ENCODE results near the gene PEMT.

DNA sequence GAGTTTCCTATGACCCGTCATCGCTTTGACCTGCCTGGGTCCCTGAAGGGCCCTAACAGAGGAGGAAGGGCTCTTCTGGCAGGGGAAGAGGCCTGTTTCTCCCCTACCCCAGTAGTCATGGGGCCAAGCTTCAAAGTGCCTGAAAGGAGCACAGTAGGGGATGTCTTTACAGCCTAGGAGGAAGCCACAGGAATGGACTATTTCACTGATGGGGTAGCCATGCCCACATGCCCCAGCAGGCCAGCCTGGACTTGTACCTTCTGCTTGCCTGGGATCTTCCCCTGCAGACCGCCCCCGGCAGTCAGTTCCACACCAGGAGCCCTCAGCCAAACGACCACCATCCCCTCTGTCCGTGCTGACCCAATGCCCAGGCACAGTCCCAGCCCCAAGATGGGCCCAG is 41.8 kb upstream of the PEMT start:
- TF ChIP-seq, protein P1, sequence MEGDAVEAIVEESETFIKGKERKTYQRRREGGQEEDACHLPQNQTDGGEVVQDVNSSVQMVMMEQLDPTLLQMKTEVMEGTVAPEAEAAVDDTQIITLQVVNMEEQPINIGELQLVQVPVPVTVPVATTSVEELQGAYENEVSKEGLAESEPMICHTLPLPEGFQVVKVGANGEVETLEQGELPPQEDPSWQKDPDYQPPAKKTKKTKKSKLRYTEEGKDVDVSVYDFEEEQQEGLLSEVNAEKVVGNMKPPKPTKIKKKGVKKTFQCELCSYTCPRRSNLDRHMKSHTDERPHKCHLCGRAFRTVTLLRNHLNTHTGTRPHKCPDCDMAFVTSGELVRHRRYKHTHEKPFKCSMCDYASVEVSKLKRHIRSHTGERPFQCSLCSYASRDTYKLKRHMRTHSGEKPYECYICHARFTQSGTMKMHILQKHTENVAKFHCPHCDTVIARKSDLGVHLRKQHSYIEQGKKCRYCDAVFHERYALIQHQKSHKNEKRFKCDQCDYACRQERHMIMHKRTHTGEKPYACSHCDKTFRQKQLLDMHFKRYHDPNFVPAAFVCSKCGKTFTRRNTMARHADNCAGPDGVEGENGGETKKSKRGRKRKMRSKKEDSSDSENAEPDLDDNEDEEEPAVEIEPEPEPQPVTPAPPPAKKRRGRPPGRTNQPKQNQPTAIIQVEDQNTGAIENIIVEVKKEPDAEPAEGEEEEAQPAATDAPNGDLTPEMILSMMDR (IDR thresholded peaks at IDR 0.05 in 2 of 3, conservative IDR thresholded peaks at IDR 0.05 in 1 of 3; ENCODE audit: insufficient read depth in 2 of 3, low read depth in 1 of 3, low read length in 3 of 3) = no peak
- TF ChIP-seq FOXM1 (IDR thresholded peaks at IDR 0.05; ENCODE audit: low read depth) (no peak), FOXM1 (CRISPR knock-in tag; IDR thresholded peaks at IDR 0.05; ENCODE audit: low read depth) (no peak), SPI1 (IDR thresholded peaks at IDR 0.05; ENCODE audit: borderline replicate concordance, low read depth, low read length) (no peak), STAT6 (CRISPR knock-in tag; IDR thresholded peaks at IDR 0.05) (no peak), MLX (CRISPR knock-in tag; conservative IDR thresholded peaks at IDR 0.05) (no peak), RCOR1 (IDR thresholded peaks at IDR 0.05; ENCODE audit: borderline replicate concordance in 1 of 2, low read depth in 2 of 2, low read length in 2 of 2) (no peak), E2F1 (CRISPR knock-in tag; IDR thresholded peaks at IDR 0.05) (no peak), SRSF7 (optimal IDR thresholded peaks at IDR 0.05; ENCODE audit: low read depth, low read length) (no peak), SMARCC2 (IDR thresholded peaks at IDR 0.05; ENCODE audit: low read depth) (no peak), ZBTB34 (CRISPR knock-in tag; IDR thresholded peaks at IDR 0.05) (no peak)

All from K562 (cell line).